Measurements from ENCODE around the gene MGAT3. TPM values are rescaled to one million over a fixed set of nuclear protein-coding genes. Genes with fewer than 3 reads are reported as not detected.

Gene MGAT3
- total and polyA plus RNA-seq, 2 of the 13 experiments (the other 11 are each of a cell fraction or from before 2014, with no cell fraction given): 0.11 to 0.15 TPM

DNA sequence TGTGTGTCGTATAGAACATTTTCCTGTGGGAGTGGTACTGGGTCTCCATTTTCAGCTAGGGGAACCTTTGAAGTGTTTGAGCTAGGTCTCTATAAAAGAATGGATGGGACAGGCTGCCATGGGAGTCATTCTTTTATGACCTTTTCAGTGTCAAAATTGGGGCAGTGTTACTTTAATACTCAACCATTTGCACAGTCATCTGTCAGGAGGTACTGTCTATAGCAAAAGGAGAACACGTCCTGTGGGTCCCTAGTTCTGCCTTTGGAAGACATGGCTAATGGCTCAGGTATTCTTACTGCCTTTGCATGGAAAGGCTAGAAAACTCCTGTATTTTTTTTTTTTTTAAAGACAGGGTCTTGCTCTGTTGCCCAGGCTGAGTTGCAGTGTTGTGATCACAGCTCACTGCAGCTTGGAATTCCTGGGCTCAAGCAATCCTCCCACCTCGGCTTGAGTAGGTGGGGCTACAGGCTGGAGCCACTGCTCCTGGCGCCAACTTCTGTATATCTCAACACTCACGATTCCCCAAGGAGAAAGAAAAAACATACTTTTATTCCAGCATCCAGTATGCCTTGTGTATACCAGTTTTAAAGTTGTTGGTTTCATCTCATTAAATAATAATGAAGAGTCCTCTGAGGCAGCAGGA, 61.5 kb downstream of the MGAT3 start:
- TF ChIP-seq ZNF121 (CRISPR knock-in tag; IDR thresholded peaks at IDR 0.05) (peak; percentile 80), KMT2A (CRISPR knock-in tag; IDR thresholded peaks at IDR 0.05) (no peak)
- Histone ChIP-seq H3K79me2 (ENCODE audit: insufficient read depth, low read length) (peaks cover 43% of the 10 kb centered on the region), H3K27me3 (ENCODE audit: control insufficient read depth in 1 of 2, insufficient read depth in 2 of 2, low read length in 2 of 2) (no peaks in the 10 kb centered on the region; a peak in 1 of 5 replicates), H3K4me3 (replicated peaks in 1 of 3; ENCODE audit: insufficient read depth in 1 of 3, low read depth in 2 of 3, low read length in 3 of 3) (peak overlapping the region; percentile 79 to 100 (median 89); a peak in 4 of 6 replicates), H3K9ac (ENCODE audit: insufficient read depth, low read depth, low read length) (peak overlapping the region; percentile 100), H3K4me1 (ENCODE audit: insufficient read depth, low read length) (peaks cover 38% of the 10 kb centered on the region), H3K36me3 (replicated peaks in 1 of 2; ENCODE audit: control insufficient read depth in 1 of 2, insufficient read depth in 2 of 2, low read length in 2 of 2) (peaks cover 32 to 57% of the 10 kb centered on the region in 2 experiments), H3K27ac (ENCODE audit: extremely low read length, insufficient read depth, low read length) (no peak overlapping the region), H3K4me2 (ENCODE audit: low read depth, low read length) (peak overlapping the region; percentile 98), H3K9me3 (ENCODE audit: low read length) (no peaks in the 10 kb centered on the region), H2AFZ (ENCODE audit: low read length) (no peak overlapping the region), H4K20me1 (ENCODE audit: insufficient read depth, low read length) (peaks cover 43% of the 10 kb centered on the region)
- POLR2A ChIA-PET: interaction anchor here (0.7 to 4.2 kb wide), 5 partner anchors 10 to 22 kb away, joined by 3 to 41 read pairs (median 6); partner anchors contain the start of gene MIEF1
- WGBS (ENCODE audit: low lambda C conversion rate): 83% methylated on average over 5 of the region's 5 CpGs
- FAIRE-seq (peak; percentile 21), DNase-seq (ENCODE audit: low spot score) (no peak), ATAC-seq (no peak)
- in situ Hi-C loops (cut with HindIII; ENCODE audit: extremely low pct_ligation_motif_present, low pct_unique_long_range_greater_than_20kb) (no loop called here), intact Hi-C loops (cut with micrococcal nuclease; ENCODE audit: unreplicated experiment) (no loop called here)
- CTCF ChIA-PET (ENCODE audit: low intra/inter-chr PET ratio, low total read pairs): no interaction called here
- BruUV-seq (replicated peaks): no TSS peak

- ATAC-seq (peak; percentile 6), DNase-seq (ENCODE audit: low spot score) (no peak), FAIRE-seq (no peak)
- ChIA-PET CTCF (ENCODE audit: low intra/inter-chr PET ratio, low total read pairs) (interaction anchor here (1.7 kb wide), 1 partner anchor 22 kb away, joined by 5 read pairs; no protein-coding TSS in a partner anchor), POLR2A (interaction anchor here (0.8 to 4.2 kb wide), 28 partner anchors 9 to 813 kb away, joined by 3 to 118 read pairs (median 7); partner anchors contain the start of genes GTPBP1, MIEF1, RPL3 and RPS19BP1)
- Histone ChIP-seq H3K4me2 (ENCODE audit: low read depth, low read length) (peak overlapping the region; percentile 98), H3K27me3 (ENCODE audit: control insufficient read depth in 1 of 2, insufficient read depth in 2 of 2, low read length in 2 of 2) (no peaks in the 10 kb centered on the region; a peak in 1 of 5 replicates), H4K20me1 (ENCODE audit: insufficient read depth, low read length) (peaks cover 41% of the 10 kb centered on the region), H3K27ac (ENCODE audit: extremely low read length, insufficient read depth, low read length) (peak overlapping the region; percentile 100), H2AFZ (ENCODE audit: low read length) (no peak overlapping the region), H3K4me1 (ENCODE audit: insufficient read depth, low read length) (peaks cover 44% of the 10 kb centered on the region), H3K4me3 (replicated peaks in 1 of 3; ENCODE audit: insufficient read depth in 1 of 3, low read depth in 2 of 3, low read length in 3 of 3) (peak overlapping the region; percentile 79 to 100 (median 89)), H3K79me2 (ENCODE audit: insufficient read depth, low read length) (peaks cover 45% of the 10 kb centered on the region), H3K9ac (ENCODE audit: insufficient read depth, low read depth, low read length) (peak overlapping the region; percentile 100), H3K36me3 (replicated peaks in 1 of 2; ENCODE audit: control insufficient read depth in 1 of 2, insufficient read depth in 2 of 2, low read length in 2 of 2) (peaks cover 27 to 49% of the 10 kb centered on the region in 2 experiments), H3K9me3 (ENCODE audit: low read length) (no peaks in the 10 kb centered on the region)
- in situ Hi-C loops (cut with HindIII; ENCODE audit: extremely low pct_ligation_motif_present, low pct_unique_long_range_greater_than_20kb): no loop called here
- TSS peak; percentile 93 for BruUV-seq (replicated peaks)
- intact Hi-C loops (cut with micrococcal nuclease; ENCODE audit: unreplicated experiment): no loop called here
- 16% methylated on average over 15 of the region's 24 CpGs for WGBS (ENCODE audit: low lambda C conversion rate)
- TF ChIP-seq STAT5B (CRISPR knock-in tag; IDR thresholded peaks at IDR 0.05) (no peak), ZSCAN31 (CRISPR knock-in tag; IDR thresholded peaks at IDR 0.05; ENCODE audit: low read depth) (0 out of 2 replicates have a peak, but pooled peaks have one; percentile 17), NCOR1 (IDR thresholded peaks at IDR 0.05; ENCODE audit: borderline replicate concordance, low read length) (no peak), MATR3 (CRISPR knock-in tag; IDR thresholded peaks at IDR 0.05) (no peak), HNRNPK (IDR thresholded peaks at IDR 0.05; ENCODE audit: low read depth, low read length, poor library complexity, severe bottlenecking) (no peak), ZNF776 (CRISPR knock-in tag; IDR thresholded peaks at IDR 0.05) (no peak), NFATC3 (CRISPR knock-in tag; IDR thresholded peaks at IDR 0.05) (no peak), ZSCAN25 (CRISPR knock-in tag; IDR thresholded peaks at IDR 0.05) (no peak)
- TF ChIP-seq, protein P1, sequence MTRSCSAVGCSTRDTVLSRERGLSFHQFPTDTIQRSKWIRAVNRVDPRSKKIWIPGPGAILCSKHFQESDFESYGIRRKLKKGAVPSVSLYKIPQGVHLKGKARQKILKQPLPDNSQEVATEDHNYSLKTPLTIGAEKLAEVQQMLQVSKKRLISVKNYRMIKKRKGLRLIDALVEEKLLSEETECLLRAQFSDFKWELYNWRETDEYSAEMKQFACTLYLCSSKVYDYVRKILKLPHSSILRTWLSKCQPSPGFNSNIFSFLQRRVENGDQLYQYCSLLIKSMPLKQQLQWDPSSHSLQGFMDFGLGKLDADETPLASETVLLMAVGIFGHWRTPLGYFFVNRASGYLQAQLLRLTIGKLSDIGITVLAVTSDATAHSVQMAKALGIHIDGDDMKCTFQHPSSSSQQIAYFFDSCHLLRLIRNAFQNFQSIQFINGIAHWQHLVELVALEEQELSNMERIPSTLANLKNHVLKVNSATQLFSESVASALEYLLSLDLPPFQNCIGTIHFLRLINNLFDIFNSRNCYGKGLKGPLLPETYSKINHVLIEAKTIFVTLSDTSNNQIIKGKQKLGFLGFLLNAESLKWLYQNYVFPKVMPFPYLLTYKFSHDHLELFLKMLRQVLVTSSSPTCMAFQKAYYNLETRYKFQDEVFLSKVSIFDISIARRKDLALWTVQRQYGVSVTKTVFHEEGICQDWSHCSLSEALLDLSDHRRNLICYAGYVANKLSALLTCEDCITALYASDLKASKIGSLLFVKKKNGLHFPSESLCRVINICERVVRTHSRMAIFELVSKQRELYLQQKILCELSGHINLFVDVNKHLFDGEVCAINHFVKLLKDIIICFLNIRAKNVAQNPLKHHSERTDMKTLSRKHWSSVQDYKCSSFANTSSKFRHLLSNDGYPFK (CRISPR knock-in tag; IDR thresholded peaks at IDR 0.05; ENCODE audit: borderline replicate concordance): no peak
- TF ChIP-seq, protein P2, sequence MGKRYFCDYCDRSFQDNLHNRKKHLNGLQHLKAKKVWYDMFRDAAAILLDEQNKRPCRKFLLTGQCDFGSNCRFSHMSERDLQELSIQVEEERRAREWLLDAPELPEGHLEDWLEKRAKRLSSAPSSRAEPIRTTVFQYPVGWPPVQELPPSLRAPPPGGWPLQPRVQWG (CRISPR knock-in tag; IDR thresholded peaks at IDR 0.05; ENCODE audit: borderline replicate concordance, low read depth): no peak
Observed at GRCh38 chr22:39518996-39519680, 62.3 kb downstream of the MGAT3 start.
